Loucy (cell line): ENCODE data around the gene GNL1.
A peak's percentile ranks its signal among the peaks of the same experiment; 100 is the strongest.

Source experiments
- H2AFZ ChIP-seq: fragments of 200-600 bp; sonication (generic); 2 replicates; pipeline ENCODE4 v1.6.0; 2016; ENCODE audit warnings: antibody characterized with exemption, mild to moderate bottlenecking, low read length, moderate library complexity
- H3F3A ChIP-seq: fragments of 200-600 bp; 2 replicates; pipeline ENCODE4 v1.6.0; 2016; ENCODE audit warnings: antibody characterized with exemption, low read depth, mild to moderate bottlenecking
- H3K27me3 ChIP-seq: fragments of 200-600 bp; sonication (generic); 2 replicates; pipeline ENCODE4 v1.6.1; 2014; ENCODE audit warnings: low read length, mild to moderate bottlenecking; ENCODE audit not compliant: insufficient read depth, poor library complexity, severe bottlenecking
- H3K36me3 ChIP-seq: fragments of 200-600 bp; sonication (generic); 2 replicates; pipeline ENCODE4 v1.6.1; 2016; ENCODE audit warnings: low read length; ENCODE audit not compliant: insufficient read depth
- H3K4me1 ChIP-seq: fragments of 200-600 bp; sonication (generic); 2 replicates; pipeline ENCODE4 v1.5.1; 2014; ENCODE audit warnings: low read length, mild to moderate bottlenecking; ENCODE audit not compliant: insufficient read depth, poor library complexity, severe bottlenecking
- H3K4me2 ChIP-seq: fragments of 200-600 bp; sonication (generic); 2 replicates; pipeline ENCODE4 v1.6.0; 2014; ENCODE audit warnings: antibody characterized with exemption, low read length, low read depth, mild to moderate bottlenecking; ENCODE audit not compliant: poor library complexity, severe bottlenecking
- H3K4me3 ChIP-seq: fragments of 200-600 bp; sonication (generic); 2 replicates; pipeline ENCODE4 v1.5.1; 2014; ENCODE audit warnings: low read length, mild to moderate bottlenecking, mixed read lengths; ENCODE audit not compliant: poor library complexity, severe bottlenecking
- H3K79me2 ChIP-seq: fragments of 200-600 bp; sonication (generic); 2 replicates; pipeline ENCODE4 v1.6.1; 2014; ENCODE audit warnings: low read length; ENCODE audit not compliant: insufficient read depth
- H3K9ac ChIP-seq: fragments of 200-600 bp; sonication (generic); 2 replicates; pipeline ENCODE4 v1.6.0; 2014; ENCODE audit warnings: mild to moderate bottlenecking, low read depth, low read length, moderate library complexity; ENCODE audit not compliant: poor library complexity, severe bottlenecking
- H3K9me2 ChIP-seq: fragments of 200-600 bp; sonication (generic); replicated peaks from 2 replicates; pipeline ENCODE4 v1.6.1; 2016; ENCODE audit warnings: low read depth, low read length, mixed read lengths
- H3K9me3 ChIP-seq: fragments of 200-600 bp; sonication (generic); 2 replicates; pipeline ENCODE4 v1.6.1; 2014; ENCODE audit warnings: mild to moderate bottlenecking, antibody characterized with exemption, low read length, low read depth; ENCODE audit not compliant: insufficient read depth
- H4K20me1 ChIP-seq: fragments of 200-600 bp; sonication (generic); 2 replicates; pipeline ENCODE4 v1.6.0; 2014; ENCODE audit warnings: antibody characterized with exemption, low read length, mild to moderate bottlenecking; ENCODE audit not compliant: insufficient read depth, poor library complexity, severe bottlenecking
- CTCF ChIP-seq: fragments of 200-600 bp; sonication (generic); conservative IDR thresholded peaks from 2 replicates; pipeline ENCODE4 v1.5.1; 2014; ENCODE audit warnings: mild to moderate bottlenecking, antibody characterized with exemption, low read length
- EZH2phosphoT487 ChIP-seq: fragments of 200-600 bp; IDR thresholded peaks from 2 replicates; pipeline ENCODE4 v1.6.1; 2018; ENCODE audit warnings: antibody characterized with exemption, mild to moderate bottlenecking, moderate library complexity, borderline replicate concordance

Gene GNL1

GRCh38 chr6:30560930-30561329, 4.6 kb upstream of the GNL1 start:
- peaks cover 30% of the 10 kb centered on the region for H3K79me2 ChIP-seq
- H3K36me3 ChIP-seq: peaks cover 12% of the 10 kb centered on the region; the same call in 1 of the 2 replicates
- no peak for TF ChIP-seq EZH2phosphoT487
- no peak for TF ChIP-seq CTCF

GRCh38 chr6:30557683-30557981, 1.3 kb upstream of the GNL1 start:
- peaks cover 37% of the 10 kb centered on the region for H4K20me1 ChIP-seq
- no peaks in the 10 kb centered on the region for H3F3A ChIP-seq
- peak overlapping the region; percentile 93 for H2AFZ ChIP-seq
- TF ChIP-seq EZH2phosphoT487 (no peak), CTCF (no peak)
- peak overlapping the region; percentile 85 for H3K4me3 ChIP-seq
- H3K79me2 ChIP-seq: peaks cover 63% of the 10 kb centered on the region
- H3K36me3 ChIP-seq: peaks cover 25% of the 10 kb centered on the region; the same call in 1 of the 2 replicates
- H3K4me2 ChIP-seq: peak overlapping the region; percentile 96
- H3K27me3 ChIP-seq: no peaks in the 10 kb centered on the region
- no peaks in the 10 kb centered on the region for H3K9me3 ChIP-seq
- peak overlapping the region; percentile 89 for H3K9ac ChIP-seq
- H3K9me2 ChIP-seq: no peaks in the 10 kb centered on the region
- H3K4me1 ChIP-seq: peaks cover 29% of the 10 kb centered on the region

More at GRCh38 chr6:30560930-30561329, 4.6 kb upstream of the GNL1 start:
- no peak overlapping the region for H3K4me2 ChIP-seq
- no peak overlapping the region for H3K9ac ChIP-seq
- no peaks in the 10 kb centered on the region for H3K9me2 ChIP-seq
- H3K4me3 ChIP-seq: no peak overlapping the region
- peaks cover 14% of the 10 kb centered on the region for H3K4me1 ChIP-seq
- no peaks in the 10 kb centered on the region for H3K9me3 ChIP-seq
- no peak overlapping the region for H2AFZ ChIP-seq
- peaks cover 21% of the 10 kb centered on the region for H4K20me1 ChIP-seq
- peaks cover 4% of the 10 kb centered on the region; the same call in 1 of the 2 replicates for H3F3A ChIP-seq
- no peaks in the 10 kb centered on the region for H3K27me3 ChIP-seq

- H3K36me3 ChIP-seq: peaks cover 25% of the 10 kb centered on the region; the same call in 1 of the 2 replicates
- peaks cover 65% of the 10 kb centered on the region for H3K79me2 ChIP-seq
- no peaks in the 10 kb centered on the region for H3F3A ChIP-seq
- no peaks in the 10 kb centered on the region for H3K9me3 ChIP-seq
- peak within 1 kb of the TSS; percentile 93 for H2AFZ ChIP-seq
- H4K20me1 ChIP-seq: peaks cover 37% of the 10 kb centered on the region
- no peaks in the 10 kb centered on the region for H3K27me3 ChIP-seq
- peak within 1 kb of the TSS; percentile 96 for H3K4me2 ChIP-seq
- H3K9ac ChIP-seq: peak within 1 kb of the TSS; percentile 89
- H3K4me1 ChIP-seq: peaks cover 29% of the 10 kb centered on the region
- no peak for TF ChIP-seq CTCF
- no peak for TF ChIP-seq EZH2phosphoT487
- no peaks in the 10 kb centered on the region for H3K9me2 ChIP-seq
- H3K4me3 ChIP-seq: peak within 1 kb of the TSS; percentile 85
Measured at GRCh38 chr6:30556906-30557682, 805 bp upstream of the GNL1 start, which contains the start of gene PRR3. Gene PRR3 (plus strand): TSS chr6:30557295. CDS start chr6:30557345, 50 bp downstream.
